HEK293T (cell line): ENCODE data around the gene ATG4D.

ENCODE experiments used
- BHLHE40 ChIP-seq: fragments of 450-650 bp; IDR thresholded peaks from 2 replicates; pipeline ENCODE4 v1.6.1; 2016; ENCODE audit warnings: mild to moderate bottlenecking, moderate library complexity, borderline replicate concordance
- FOXA1 ChIP-seq: fragments of 450-650 bp; IDR thresholded peaks from 2 replicates; pipeline ENCODE4 v1.6.1; 2016; ENCODE audit warnings: mild to moderate bottlenecking
- LEF1 ChIP-seq: fragments of 450-650 bp; IDR thresholded peaks from 2 replicates; pipeline ENCODE4 v1.6.1; 2017; ENCODE audit warnings: mild to moderate bottlenecking, borderline replicate concordance
- SP1 ChIP-seq: fragments of 450-650 bp; IDR thresholded peaks from 2 replicates; pipeline ENCODE4 v1.6.1; 2017

GRCh38 chr19:10580979-10581631, 37.4 kb downstream of the ATG4D start:
- TF ChIP-seq SP1 (no peak), BHLHE40 (no peak), FOXA1 (no peak), LEF1 (no peak)
